MM.1S (cell line): Measurements from ENCODE around the gene NTM.

Experiments
- DNase-seq: peaks from one replicate; pipeline ENCODE4 v3.0.0-alpha.2; 2015
- H2AFZ ChIP-seq: fragments of 300-600 bp; sonication (generic); 2 replicates; pipeline ENCODE4 v1.6.0; 2016; ENCODE audit warnings: antibody characterized with exemption, low read length
- H3F3A ChIP-seq: fragments of 300-600 bp; sonication (generic); 2 replicates; pipeline ENCODE4 v1.6.1; 2016; ENCODE audit warnings: mild to moderate bottlenecking, antibody characterized with exemption, low read length, moderate library complexity, mixed read lengths; ENCODE audit not compliant: insufficient read depth
- H3K27ac ChIP-seq: fragments of 300-600 bp; sonication (generic); 2 replicates; pipeline ENCODE4 v1.5.1; 2016; ENCODE audit warnings: mild to moderate bottlenecking, low read length
- H3K27me3 ChIP-seq: fragments of 300-600 bp; sonication (generic); replicated peaks from 2 replicates; pipeline ENCODE4 v1.6.0; 2016; ENCODE audit warnings: low read length; ENCODE audit not compliant: insufficient read depth
- H3K36me3 ChIP-seq: fragments of 300-600 bp; sonication (generic); replicated peaks from 2 replicates; pipeline ENCODE4 v1.6.1; 2016; ENCODE audit warnings: mild to moderate bottlenecking, low read length, mixed read lengths; ENCODE audit not compliant: insufficient read depth
- H3K4me1 ChIP-seq: fragments of 300-600 bp; sonication (generic); 2 replicates; pipeline ENCODE4 v1.6.1; 2016; ENCODE audit warnings: low read length, mixed read lengths
- H3K4me2 ChIP-seq: fragments of 300-600 bp; sonication (generic); 2 replicates; pipeline ENCODE4 v1.6.0; 2016; ENCODE audit warnings: low read depth, low read length
- H3K4me3 ChIP-seq: fragments of 300-600 bp; sonication (generic); 2 replicates; pipeline ENCODE4 v1.5.1; 2016; ENCODE audit warnings: low read length, mixed read lengths
- H3K79me2 ChIP-seq: fragments of 300-600 bp; sonication (generic); 2 replicates; pipeline ENCODE4 v1.6.1; 2016; ENCODE audit warnings: mixed run types, low read length, mixed read lengths
- H3K9ac ChIP-seq: fragments of 300-600 bp; sonication (generic); 2 replicates; pipeline ENCODE4 v1.6.1; 2016; ENCODE audit warnings: low read length, mixed read lengths
- H3K9me2 ChIP-seq: fragments of 300-600 bp; sonication (generic); replicated peaks from 2 replicates; pipeline ENCODE4 v1.6.1; 2016; ENCODE audit warnings: mild to moderate bottlenecking, low read length, mixed read lengths; ENCODE audit not compliant: insufficient read depth
- H3K9me3 ChIP-seq: fragments of 300-600 bp; sonication (generic); replicated peaks from 2 replicates; pipeline ENCODE4 v1.6.1; 2016; ENCODE audit warnings: mild to moderate bottlenecking, low read length, mixed read lengths; ENCODE audit not compliant: insufficient read depth
- H4K20me1 ChIP-seq: fragments of 300-600 bp; sonication (generic); 2 replicates; pipeline ENCODE4 v1.6.1; 2016; ENCODE audit warnings: mild to moderate bottlenecking, low read length, moderate library complexity, mixed read lengths; ENCODE audit not compliant: insufficient read depth
- CTCF ChIP-seq: fragments of 300-600 bp; sonication (generic); IDR thresholded peaks from 2 replicates; pipeline ENCODE4 v1.5.1; 2016; ENCODE audit warnings: antibody characterized with exemption, low read length, mixed read lengths
- EZH2 ChIP-seq: fragments of 300-600 bp; sonication (generic); optimal IDR thresholded peaks from 2 replicates; pipeline ENCODE3; 2017; ENCODE audit warnings: low read depth, mild to moderate bottlenecking, antibody characterized with exemption, low read length, mixed read lengths
- EZH2phosphoT487 ChIP-seq: fragments of 300-600 bp; sonication (generic); IDR thresholded peaks from 2 replicates; pipeline ENCODE4 v1.6.1; 2018; ENCODE audit warnings: antibody characterized with exemption, low read length

The NTM gene

DNA sequence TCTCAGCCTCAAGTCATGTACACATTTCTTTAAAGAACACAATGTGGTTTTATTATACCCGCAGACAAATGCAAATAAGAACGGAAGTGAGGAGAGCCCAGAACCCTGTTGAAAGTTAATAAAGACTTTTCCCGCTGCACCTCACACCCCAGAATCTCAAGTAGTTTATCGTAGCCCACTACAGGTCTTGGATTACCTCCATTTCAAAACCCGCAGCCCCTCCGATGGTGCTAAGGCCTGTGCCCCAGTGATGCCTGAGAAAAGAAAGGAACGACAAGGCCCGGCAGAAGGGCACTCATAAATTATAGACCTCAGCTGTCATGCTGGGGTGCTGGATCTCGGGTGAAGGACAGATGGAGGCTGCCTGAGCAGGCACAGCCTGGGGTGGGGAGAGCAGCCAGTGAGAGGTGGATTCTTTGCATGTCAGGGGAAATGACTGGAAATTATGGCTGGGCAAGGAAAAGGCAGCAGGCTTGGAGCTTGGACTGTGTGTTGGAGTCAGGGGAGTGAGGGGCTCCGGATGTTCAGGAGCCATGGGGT lies 354.1 kb downstream of the NTM start:
- no peaks in the 10 kb centered on the region for H4K20me1 ChIP-seq
- TF ChIP-seq EZH2 (no peak), EZH2phosphoT487 (no peak), CTCF (no peak)
- no peak overlapping the region for H3K4me3 ChIP-seq
- no peaks in the 10 kb centered on the region for H3K9me3 ChIP-seq
- H3F3A ChIP-seq: no peaks in the 10 kb centered on the region
- no peaks in the 10 kb centered on the region for H3K4me1 ChIP-seq
- H3K27ac ChIP-seq: no peak overlapping the region
- H3K9ac ChIP-seq: no peak overlapping the region
- H2AFZ ChIP-seq: no peak overlapping the region
- no peak for DNase-seq
- H3K9me2 ChIP-seq: no peaks in the 10 kb centered on the region
- H3K79me2 ChIP-seq: no peaks in the 10 kb centered on the region
- H3K4me2 ChIP-seq: no peak overlapping the region
- no peaks in the 10 kb centered on the region for H3K36me3 ChIP-seq
- H3K27me3 ChIP-seq: no peaks in the 10 kb centered on the region

DNA sequence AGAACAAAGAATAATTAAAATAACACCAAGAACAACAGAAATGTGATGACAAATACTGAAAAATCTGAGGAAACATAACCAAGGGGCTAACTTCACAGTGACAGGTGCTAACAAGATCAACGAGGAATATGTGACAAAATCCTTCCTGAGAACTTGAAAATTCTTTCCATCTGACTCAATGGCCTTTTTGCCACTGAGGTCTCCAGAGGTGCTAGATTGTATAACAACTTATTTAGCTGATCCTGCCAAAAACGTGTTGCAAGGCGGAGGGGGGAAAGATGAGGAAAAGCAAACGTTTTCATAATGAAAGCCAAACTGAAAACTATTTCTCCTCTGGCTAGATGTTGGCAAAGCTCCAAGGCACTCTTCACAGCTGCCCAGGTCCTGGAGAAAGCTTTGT lies 364.5 kb downstream of the NTM start:
- Histone ChIP-seq H3K36me3 (no peaks in the 10 kb centered on the region), H3K9me2 (no peaks in the 10 kb centered on the region), H3K9me3 (no peaks in the 10 kb centered on the region), H3K27ac (no peak overlapping the region), H3K9ac (no peak overlapping the region), H3K27me3 (no peaks in the 10 kb centered on the region), H3K4me3 (no peak overlapping the region), H3F3A (no peaks in the 10 kb centered on the region), H4K20me1 (no peaks in the 10 kb centered on the region), H3K4me2 (no peak overlapping the region), H2AFZ (no peak overlapping the region), H3K4me1 (no peaks in the 10 kb centered on the region), H3K79me2 (no peaks in the 10 kb centered on the region)
- no peak for TF ChIP-seq CTCF
- TF ChIP-seq EZH2: no peak
- no peak for TF ChIP-seq EZH2phosphoT487
- no peak for DNase-seq

GRCh38 chr11:131737357-131737756 lies 366.9 kb downstream of the NTM start:
- no peak for TF ChIP-seq CTCF
- TF ChIP-seq EZH2: no peak
- no peak for TF ChIP-seq EZH2phosphoT487
- Histone ChIP-seq H2AFZ (no peak overlapping the region), H3K27me3 (no peaks in the 10 kb centered on the region), H3K27ac (no peak overlapping the region), H3K9ac (no peak overlapping the region), H3K36me3 (no peaks in the 10 kb centered on the region), H3K4me1 (no peaks in the 10 kb centered on the region), H3K4me3 (no peak overlapping the region), H4K20me1 (no peaks in the 10 kb centered on the region), H3K79me2 (no peaks in the 10 kb centered on the region), H3K9me2 (no peaks in the 10 kb centered on the region), H3K4me2 (no peak overlapping the region), H3K9me3 (no peaks in the 10 kb centered on the region), H3F3A (no peaks in the 10 kb centered on the region)
- DNase-seq: no peak
